Left ventricle myocardium inferior (tissue), 1 donor: ENCODE measurements around the gene PLPP4. TPM values are rescaled to one million over a fixed set of nuclear protein-coding genes. Genes with fewer than 3 reads are reported as not detected.

Experiments
- DNase-seq: peaks from one replicate; pipeline ENCODE4 v3.0.0-alpha.2; 2020
- H3K27ac ChIP-seq: fragments of 200-600 bp; replicated peaks from 2 replicates; pipeline ENCODE4 v1.8.0; 2021
- H3K27me3 ChIP-seq: fragments of 200-600 bp; 2 replicates; pipeline ENCODE4 v1.8.0; 2021; ENCODE audit warnings: low read depth
- H3K36me3 ChIP-seq: fragments of 200-600 bp; 2 replicates; pipeline ENCODE4 v1.8.0; 2021
- H3K4me1 ChIP-seq: fragments of 200-600 bp; 2 replicates; pipeline ENCODE4 v1.8.0; 2021
- H3K4me3 ChIP-seq: fragments of 200-600 bp; 2 replicates; pipeline ENCODE4 v1.8.0; 2021; ENCODE audit warnings: mild to moderate bottlenecking, moderate library complexity
- H3K9me3 ChIP-seq: fragments of 200-600 bp; replicated peaks from 2 replicates; pipeline ENCODE4 v1.8.0; 2021
- intact Hi-C: fragments of 100-400 bp; cut with micrococcal nuclease; formaldehyde crosslinking; loops from one replicate; pipeline ENCODE4 v1.11.0; 2022
- total RNA-seq: library from RNA; stranded (reverse); fragmentation: NEBNext Ultra II Directional; extraction: Animal tissue kit (Norgen Biotek cat#: 25700); gene quantifications from one replicate; pipeline ENCODE4 v1.2.1, GENCODE V29; 2021
- TF ChIP-seq, protein P1 (sequence below): fragments of 200-600 bp; IDR thresholded peaks from 2 replicates; pipeline ENCODE4 v1.8.0; 2021; ENCODE audit warnings: antibody characterized with exemption, mild to moderate bottlenecking, borderline replicate concordance
- donor health status: DM: no; HTN: yes; CAD: no; lungs with severe emphysema.

Gene PLPP4
- total RNA-seq, 1 donor from 2014 or later, result not detected

DNA sequence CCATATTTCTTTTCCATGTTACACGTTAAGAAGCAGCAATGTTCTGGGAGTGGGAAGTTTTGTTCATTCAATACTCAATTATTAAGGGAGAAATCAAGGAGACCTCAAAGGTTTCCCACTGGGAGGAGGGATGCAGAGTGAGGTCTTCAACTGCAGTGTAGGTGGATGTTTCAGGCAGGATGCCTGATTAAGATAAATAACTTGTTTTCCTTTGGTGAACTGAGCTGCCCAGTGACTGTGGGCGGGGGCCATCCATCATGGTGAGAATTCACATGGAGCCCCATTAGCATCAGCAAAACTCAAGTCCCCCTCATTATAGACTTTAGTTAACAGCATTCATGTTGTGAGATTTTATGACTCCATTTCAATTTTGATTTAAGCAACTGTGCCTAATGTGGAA is 121.1 kb downstream of the PLPP4 start:
- intact Hi-C loops, result no loop called here
- no peaks in the 10 kb centered on the region for H3K4me1 ChIP-seq
- no peak overlapping the region for H3K4me3 ChIP-seq
- DNase-seq, result no peak
- no peaks in the 10 kb centered on the region for H3K27me3 ChIP-seq
- TF ChIP-seq, protein P1, sequence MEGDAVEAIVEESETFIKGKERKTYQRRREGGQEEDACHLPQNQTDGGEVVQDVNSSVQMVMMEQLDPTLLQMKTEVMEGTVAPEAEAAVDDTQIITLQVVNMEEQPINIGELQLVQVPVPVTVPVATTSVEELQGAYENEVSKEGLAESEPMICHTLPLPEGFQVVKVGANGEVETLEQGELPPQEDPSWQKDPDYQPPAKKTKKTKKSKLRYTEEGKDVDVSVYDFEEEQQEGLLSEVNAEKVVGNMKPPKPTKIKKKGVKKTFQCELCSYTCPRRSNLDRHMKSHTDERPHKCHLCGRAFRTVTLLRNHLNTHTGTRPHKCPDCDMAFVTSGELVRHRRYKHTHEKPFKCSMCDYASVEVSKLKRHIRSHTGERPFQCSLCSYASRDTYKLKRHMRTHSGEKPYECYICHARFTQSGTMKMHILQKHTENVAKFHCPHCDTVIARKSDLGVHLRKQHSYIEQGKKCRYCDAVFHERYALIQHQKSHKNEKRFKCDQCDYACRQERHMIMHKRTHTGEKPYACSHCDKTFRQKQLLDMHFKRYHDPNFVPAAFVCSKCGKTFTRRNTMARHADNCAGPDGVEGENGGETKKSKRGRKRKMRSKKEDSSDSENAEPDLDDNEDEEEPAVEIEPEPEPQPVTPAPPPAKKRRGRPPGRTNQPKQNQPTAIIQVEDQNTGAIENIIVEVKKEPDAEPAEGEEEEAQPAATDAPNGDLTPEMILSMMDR, result no peak
- H3K9me3 ChIP-seq, result no peaks in the 10 kb centered on the region
- no peak overlapping the region for H3K27ac ChIP-seq
- H3K36me3 ChIP-seq, result no peaks in the 10 kb centered on the region

DNA sequence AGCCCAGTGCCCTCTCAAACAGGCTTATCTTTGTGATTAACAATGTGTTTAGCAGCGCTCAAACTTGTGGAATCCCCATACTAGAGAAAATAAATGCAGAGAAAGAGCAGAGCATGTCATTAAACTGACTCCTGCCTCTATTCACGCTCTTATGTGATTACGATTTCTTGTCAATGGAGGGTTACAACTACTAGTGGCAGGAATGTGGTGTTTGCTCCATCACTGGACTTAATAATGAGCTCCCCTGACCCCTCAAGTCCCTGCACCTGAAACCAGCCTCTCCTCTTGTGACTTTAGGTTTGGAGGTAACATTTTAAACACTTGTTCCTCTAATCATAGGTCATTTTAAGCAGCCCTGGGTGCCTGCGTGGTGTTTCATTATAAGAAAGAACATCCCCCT is 121.9 kb downstream of the PLPP4 start:
- Histone ChIP-seq H3K36me3 (no peaks in the 10 kb centered on the region), H3K4me3 (no peak overlapping the region), H3K27me3 (no peaks in the 10 kb centered on the region), H3K27ac (no peak overlapping the region), H3K4me1 (no peaks in the 10 kb centered on the region), H3K9me3 (no peaks in the 10 kb centered on the region)
- DNase-seq, result no peak
- intact Hi-C loops, result no loop called here
- TF ChIP-seq, protein P1, result no peak

- no peak for DNase-seq
- intact Hi-C loops, result no loop called here
- Histone ChIP-seq H3K9me3 (no peaks in the 10 kb centered on the region), H3K36me3 (no peaks in the 10 kb centered on the region), H3K27me3 (no peaks in the 10 kb centered on the region), H3K27ac (no peak overlapping the region), H3K4me3 (no peak overlapping the region), H3K4me1 (no peaks in the 10 kb centered on the region)
- TF ChIP-seq, protein P1, result no peak
Measured at GRCh38 chr10:120580918-120581895, 124.2 kb downstream of the PLPP4 start.

DNA sequence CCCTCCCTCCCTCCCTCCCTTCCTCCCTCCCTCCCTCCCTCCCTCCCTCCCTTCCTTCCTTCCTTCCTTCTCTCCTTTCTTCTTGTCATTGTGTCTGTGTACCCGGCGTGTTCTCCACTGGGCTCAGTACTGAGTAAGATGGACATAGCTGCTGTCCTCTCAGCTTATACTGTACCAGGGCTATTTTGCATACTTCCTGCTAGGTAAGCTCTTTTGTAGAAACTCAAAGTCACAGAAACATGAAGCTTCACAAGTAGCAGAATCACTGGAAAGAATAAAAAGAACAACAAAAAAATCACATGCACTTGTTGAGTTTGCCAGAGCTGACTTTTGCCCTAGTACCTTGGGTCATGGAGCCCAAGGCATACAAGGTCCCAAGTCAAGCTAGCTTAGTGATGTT is 125.7 kb downstream of the PLPP4 start:
- TF ChIP-seq, protein P1, result no peak
- no peak overlapping the region for H3K27ac ChIP-seq
- intact Hi-C loops, result no loop called here
- no peak overlapping the region for H3K4me3 ChIP-seq
- DNase-seq, result no peak
- no peaks in the 10 kb centered on the region for H3K27me3 ChIP-seq
- no peaks in the 10 kb centered on the region for H3K4me1 ChIP-seq
- H3K9me3 ChIP-seq, result no peaks in the 10 kb centered on the region
- H3K36me3 ChIP-seq, result no peaks in the 10 kb centered on the region

DNA sequence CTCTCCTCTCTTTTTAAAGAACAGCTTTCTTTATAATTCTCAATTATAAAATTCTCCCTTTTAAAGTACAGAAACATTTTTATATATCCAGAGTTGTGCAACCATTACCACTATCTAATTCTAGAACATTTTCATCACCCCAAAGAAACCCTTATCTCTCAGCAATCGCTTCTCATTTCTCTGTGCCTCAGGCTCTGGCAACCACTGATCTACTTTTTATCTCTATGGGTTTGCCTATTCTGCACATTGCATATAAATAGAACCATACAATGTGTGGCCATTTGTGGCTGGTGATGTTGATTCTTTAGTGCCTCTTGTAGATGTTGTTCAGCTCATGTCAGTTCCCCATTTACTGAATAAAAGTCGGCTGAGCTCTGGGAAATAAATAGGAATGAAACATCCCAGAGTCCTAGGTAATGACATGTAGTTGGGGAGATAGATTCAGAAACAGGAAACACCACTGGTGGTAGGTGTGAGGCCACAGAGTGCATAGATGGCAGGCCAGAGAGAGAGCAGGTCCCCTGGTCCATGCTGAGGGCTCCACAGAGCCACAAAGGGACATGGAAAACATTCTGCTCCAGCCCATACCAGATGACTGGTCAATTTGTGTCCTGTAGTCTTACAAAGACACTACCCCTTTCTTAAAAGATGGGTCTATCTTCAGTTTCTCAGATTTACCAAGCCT is 126.5 kb downstream of the PLPP4 start:
- Histone ChIP-seq H3K9me3 (no peaks in the 10 kb centered on the region), H3K4me1 (no peaks in the 10 kb centered on the region), H3K36me3 (no peaks in the 10 kb centered on the region), H3K4me3 (no peak overlapping the region), H3K27me3 (peaks cover 4% of the 10 kb centered on the region), H3K27ac (no peak overlapping the region)
- intact Hi-C loops, result no loop called here
- DNase-seq, result no peak
- TF ChIP-seq, protein P1, result no peak
